IMR-90 (cell line): Measurements from ENCODE around the gene ARID4B. TPM values are rescaled to one million over a fixed set of nuclear protein-coding genes. Genes with fewer than 3 reads are reported as not detected.
A peak's percentile ranks its signal among the peaks of the same experiment; 100 is the strongest.

ENCODE experiments used
- ATAC-seq: fragments of 200-7000 bp; cut with Tn5 transposase; 2 replicates; pipeline ENCODE4 v1.9.1; 2020; ENCODE audit warnings: low read depth, mild to moderate bottlenecking, moderate library complexity
- BruUV-seq: library from RNA; stranded (reverse); fragments of 400-500 nt; replicated peaks from 2 replicates; lab custom pipeline; 2021; lab: Mats Ljungman, UMichigan
- CTCF ChIA-PET: fragments of 300-600 bp; formaldehyde crosslinking; extraction: SDS; loops from one replicate; lab custom pipeline; 2021; ENCODE audit warnings: antibody characterized with exemption; lab: Yijun Ruan, JAX
- POLR2A ChIA-PET: fragments of 300-600 bp; sonication (Branson Sonifier 250); formaldehyde crosslinking; loops from one replicate; lab custom pipeline; 2022; ENCODE audit warnings: antibody characterized with exemption; ENCODE audit not compliant: unreplicated experiment; lab: Charles Lee
- DNase-seq: peaks from one replicate; pipeline ENCODE4 v3.0.0; 2013
- H2AFZ ChIP-seq: replicated peaks from 2 replicates; pipeline ENCODE3; 2013; ENCODE audit warnings: low read length, mild to moderate bottlenecking; ENCODE audit not compliant: poor library complexity
- H2AK5ac ChIP-seq: 2 replicates; pipeline ENCODE4 v1.6.1; 2013; ENCODE audit warnings: low read depth, low read length, inconsistent platforms
- H2AK9ac ChIP-seq: replicated peaks from 2 replicates; pipeline ENCODE3; 2013; ENCODE audit warnings: mild to moderate bottlenecking, low read depth, low read length, moderate library complexity; ENCODE audit not compliant: poor library complexity
- H2BK120ac ChIP-seq: 2 replicates; pipeline ENCODE4 v1.6.1; 2013; ENCODE audit warnings: low read depth, low read length, inconsistent platforms
- H2BK15ac ChIP-seq: 3 replicates; pipeline ENCODE4 v1.6.1; 2013; ENCODE audit warnings: low read depth, low read length, inconsistent platforms
- H2BK20ac ChIP-seq: 2 replicates; pipeline ENCODE4 v1.6.1; 2013; ENCODE audit warnings: low read depth, mild to moderate bottlenecking, inconsistent platforms, low read length, moderate library complexity
- H2BK5ac ChIP-seq: 2 replicates; pipeline ENCODE4 v1.6.1; 2013; ENCODE audit warnings: mild to moderate bottlenecking, low read depth, low read length, inconsistent platforms; ENCODE audit not compliant: poor library complexity, severe bottlenecking
- H3K14ac ChIP-seq: replicated peaks from 2 replicates; pipeline ENCODE4 v1.6.1; 2013; ENCODE audit warnings: low read depth, low read length, inconsistent platforms
- H3K18ac ChIP-seq: 2 replicates; pipeline ENCODE4 v1.6.1; 2013; ENCODE audit warnings: low read depth, low read length, control low read depth
- H3K23ac ChIP-seq: 2 replicates; pipeline ENCODE4 v1.6.1; 2013; ENCODE audit warnings: low read depth, low read length, inconsistent platforms
- H3K27ac ChIP-seq: 2 replicates; pipeline ENCODE4 v1.5.1; 2013; ENCODE audit warnings: mild to moderate bottlenecking, control low read depth, low read length; ENCODE audit not compliant: insufficient read depth
- H3K27me3 ChIP-seq: 2 replicates; pipeline ENCODE4 v1.6.1; 2013; ENCODE audit warnings: low read length; ENCODE audit not compliant: control insufficient read depth, insufficient read depth
- H3K36me3 ChIP-seq: 2 replicates; pipeline ENCODE4 v1.6.1; 2013; ENCODE audit warnings: low read length, mixed read lengths; ENCODE audit not compliant: control insufficient read depth, insufficient read depth
- H3K4ac ChIP-seq: 2 replicates; pipeline ENCODE4 v1.6.1; 2013; ENCODE audit warnings: low read depth, low read length, inconsistent platforms
- H3K4me1 ChIP-seq: 2 replicates; pipeline ENCODE4 v1.6.1; 2013; ENCODE audit warnings: low read length, mixed read lengths; ENCODE audit not compliant: control insufficient read depth, insufficient read depth
- H3K4me2 ChIP-seq: 2 replicates; pipeline ENCODE4 v1.6.1; 2013; ENCODE audit warnings: low read depth, mild to moderate bottlenecking, control low read depth, low read length, moderate library complexity
- H3K4me3 ChIP-seq: 2 replicates; pipeline ENCODE4 v1.5.1; 2013; ENCODE audit warnings: low read depth, mild to moderate bottlenecking, control low read depth, low read length, moderate library complexity; ENCODE audit not compliant: insufficient read depth
- H3K56ac ChIP-seq: 2 replicates; pipeline ENCODE4 v1.6.1; 2013; ENCODE audit warnings: low read length, inconsistent platforms; ENCODE audit not compliant: insufficient read depth; ENCODE audit errors: extremely low read depth
- H3K79me1 ChIP-seq, 2 experiments: 2 replicates each; pipeline ENCODE4 v1.6.1; 2013; ENCODE audit warnings: low read length in 2 of 2, inconsistent platforms in 1 of 2, low read depth in 1 of 2
- H3K9ac ChIP-seq: 2 replicates; pipeline ENCODE4 v1.6.1; 2013; ENCODE audit warnings: low read depth, low read length, control low read depth
- H3K9me1 ChIP-seq: 2 replicates; pipeline ENCODE4 v1.6.1; 2013; ENCODE audit warnings: low read length, inconsistent platforms; ENCODE audit not compliant: insufficient read depth
- H3K9me3 ChIP-seq: 2 replicates; pipeline ENCODE4 v1.6.1; 2013; ENCODE audit warnings: low read length; ENCODE audit not compliant: control insufficient read depth, insufficient read depth
- H4K20me1 ChIP-seq: 2 replicates; pipeline ENCODE4 v1.6.1; 2013; ENCODE audit warnings: low read length, inconsistent platforms; ENCODE audit not compliant: insufficient read depth
- H4K5ac ChIP-seq: 2 replicates; pipeline ENCODE4 v1.6.1; 2013; ENCODE audit warnings: mild to moderate bottlenecking, low read depth, low read length, control low read depth
- H4K8ac ChIP-seq, 2 experiments: 2 replicates each; pipeline ENCODE4 v1.6.1; 2013; ENCODE audit warnings: low read depth in 2 of 2, low read length in 2 of 2, control low read depth in 1 of 2, inconsistent platforms in 1 of 2
- H4K91ac ChIP-seq: 2 replicates; pipeline ENCODE4 v1.6.1; 2013; ENCODE audit warnings: low read depth, low read length, inconsistent platforms; ENCODE audit not compliant: insufficient read depth
- RFX5 ChIP-seq: IDR thresholded peaks from 2 replicates; pipeline ENCODE4 v1.8.0; 2012; ENCODE audit warnings: low read depth, mild to moderate bottlenecking, low read length, moderate library complexity
- WGBS, 2 experiments: methylation state at CpG; one replicate each; pipeline versions ENCODE4 v1.1.5 to v1.1.7; 2013; ENCODE audit warnings: missing lambda C conversion rate in 2 of 2; ENCODE audit not compliant: insufficient read length in 1 of 2; ENCODE audit errors: extremely low coverage in 2 of 2; 5-methylcytosine and 5-hydroxymethylcytosine counted together
- dilution Hi-C: fragments of 300-500 bp; cut with HindIII; formaldehyde crosslinking; loops from one replicate; pipeline ENCODE4 v1.14.3; 2018; ENCODE audit warnings: low sequenced_read_pairs; ENCODE audit not compliant: unreplicated experiment
- in situ Hi-C: fragments of 300-500 bp; cut with MboI; formaldehyde crosslinking; loops from 3 replicates; pipeline ENCODE4 v1.14.3; 2019; ENCODE audit warnings: low sequenced_read_pairs, inconsistent platforms, mixed read lengths
- intact Hi-C: fragments of 100-400 bp; cut with micrococcal nuclease; formaldehyde crosslinking; loops from 2 replicates; pipeline ENCODE4 v1.10.0; 2022
- polyA plus RNA-seq, 3 experiments: library from polyadenylated mRNA; depleted of rRNA; stranded (reverse); fragments of >200 nt; gene quantifications; 2 replicates each; pipeline ENCODE4 v1.2.3, GENCODE V29; 2012; ENCODE audit warnings: low replicate concordance in 1 of 3
- total RNA-seq: library from RNA; depleted of rRNA; stranded (reverse); fragments of >200 nt; gene quantifications from 2 replicates; pipeline ENCODE4 v1.2.3, GENCODE V29; 2012

Gene ARID4B
- total and polyA plus RNA-seq, 2 of the 4 experiments (the other 2 are of a cell fraction) = 8.5 to 16.0 TPM

DNA sequence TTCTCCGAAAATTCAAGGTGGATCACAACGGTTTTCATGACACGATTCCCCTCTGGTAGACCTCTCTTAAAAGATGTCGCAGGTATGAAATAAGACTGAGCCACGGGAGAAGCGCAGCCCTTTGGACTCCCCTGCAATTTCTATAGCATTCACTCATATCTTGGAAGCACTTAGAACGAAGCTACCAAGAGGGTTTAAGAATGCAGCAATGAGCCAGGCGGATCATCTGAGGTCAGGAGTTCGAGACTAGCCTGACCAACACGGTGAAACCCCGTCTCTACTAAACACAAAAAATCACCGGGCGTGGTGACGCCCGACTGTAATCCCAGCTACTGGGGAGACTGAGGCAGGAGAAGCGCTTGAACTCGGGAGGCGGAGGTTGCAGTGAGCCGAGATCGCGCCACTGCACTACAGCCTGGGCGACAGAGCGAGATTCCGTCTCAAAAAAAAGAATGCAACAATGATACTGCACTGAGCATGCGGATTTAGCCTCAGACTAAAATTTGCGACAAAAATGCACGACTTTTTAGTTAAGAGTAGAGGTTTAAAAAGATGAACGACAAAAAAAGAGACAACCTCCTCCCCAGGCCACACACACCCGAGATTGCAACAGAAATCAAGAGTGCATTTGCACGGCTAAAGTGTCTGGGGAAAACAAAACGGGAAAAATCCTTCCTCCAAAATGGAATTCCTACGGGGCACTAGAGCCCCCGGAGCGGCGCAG is 200.1 kb downstream of the ARID4B start:
- Histone ChIP-seq H3K9me3 (no peaks in the 10 kb centered on the region), H4K5ac (peak overlapping the region; percentile 35), H2AFZ (peak overlapping the region; percentile 97), H2AK9ac (peak overlapping the region; percentile 96), H3K18ac (no peak overlapping the region; the same call in 1 of the 2 replicates), H2BK20ac (no peak overlapping the region), H3K9me1 (no peaks in the 10 kb centered on the region; the same call in 1 of the 2 replicates), H2BK15ac (no peak overlapping the region), H3K36me3 (peaks cover 9% of the 10 kb centered on the region), H3K79me1 (peaks cover 0 to 16% of the 10 kb centered on the region in 2 experiments; a peak in 2 of 4 replicates), H4K20me1 (peaks cover 51% of the 10 kb centered on the region), H2BK120ac (no peak overlapping the region), H4K91ac (peak overlapping the region; percentile 78; the same call in 1 of the 2 replicates), H3K4me2 (peak overlapping the region; percentile 99), H3K4me1 (0 out of 2 replicates have a peak, but pooled peaks cover 1% of the 10 kb centered on the region), H2AK5ac (peak overlapping the region; percentile 36), H3K4me3 (peak overlapping the region; percentile 73), H3K27ac (peak overlapping the region; percentile 87), H3K27me3 (no peaks in the 10 kb centered on the region), H3K14ac (peak overlapping the region; percentile 86), H3K56ac (peak overlapping the region; percentile 78), H3K4ac (peak overlapping the region; percentile 88), H2BK5ac (peak overlapping the region; percentile 82), H3K9ac (peak overlapping the region; percentile 88), H4K8ac (peak overlapping the region; percentile 54 to 93; a peak in 3 of 4 replicates), H3K23ac (peak overlapping the region; percentile 87)
- CTCF ChIA-PET = no interaction called here
- WGBS, 2 experiments = 0% methylated on average over 4 of the region's 35 CpGs; no CpG with 5 or more reads in 1 of the 2 experiments
- ATAC-seq (no peak), DNase-seq (no peak)
- TSS peak; percentile 55 for BruUV-seq
- dilution Hi-C loops (no loop called here), intact Hi-C loops (no loop called here), in situ Hi-C loops (no loop called here)
- no peak for TF ChIP-seq RFX5
- POLR2A ChIA-PET = interaction anchor here (0.5 to 0.7 kb wide), 2 partner anchors 31 to 1451 kb away, joined by 3 read pairs; no protein-coding TSS in a partner anchor
